Muscle of leg (tissue), 11 donors: ENCODE measurements around the gene CASP9. TPM values are rescaled to one million over a fixed set of nuclear protein-coding genes. Genes with fewer than 3 reads are reported as not detected.
"Not testable (repeated sequence)": the region's sequence is repeated elsewhere in the genome, so short reads cannot be mapped to it uniquely, and the experiment has no call there.

Source experiments
- DNase-seq: peaks from one replicate; pipeline ENCODE4 v3.0.0; 2013
- H3K27ac ChIP-seq: one replicate; pipeline ENCODE4 v1.5.1; 2013; ENCODE audit warnings: mild to moderate bottlenecking, low read length, control low read depth
- H3K27me3 ChIP-seq: one replicate; pipeline ENCODE4 v1.6.1; 2013; ENCODE audit warnings: low read length; ENCODE audit not compliant: control insufficient read depth, insufficient read depth
- H3K36me3 ChIP-seq: one replicate; pipeline ENCODE4 v1.6.1; 2013; ENCODE audit warnings: low read length; ENCODE audit not compliant: control insufficient read depth, insufficient read depth
- H3K4me1 ChIP-seq: one replicate; pipeline ENCODE4 v1.6.1; 2013; ENCODE audit warnings: low read length; ENCODE audit not compliant: control insufficient read depth, insufficient read depth
- H3K4me3 ChIP-seq: one replicate; pipeline ENCODE4 v1.5.1; 2013; ENCODE audit warnings: low read length, control low read depth
- H3K9me3 ChIP-seq: replicated peaks from 2 replicates; pipeline ENCODE4 v1.6.1; 2013; ENCODE audit warnings: low read depth, low read length; ENCODE audit not compliant: control insufficient read depth
- WGBS: methylation state at CpG from one replicate; pipeline ENCODE4 v1.1.5; 2013; ENCODE audit warnings: missing lambda C conversion rate; ENCODE audit not compliant: insufficient coverage; 5-methylcytosine and 5-hydroxymethylcytosine counted together
- polyA plus RNA-seq, 8 donors: library from polyadenylated mRNA; unstranded; fragments of 120-200 nt; gene quantifications; one replicate each; pipeline versions ENCODE4 v1.2.1 to v1.2.3, GENCODE V29; 2013; ENCODE audit warnings: inconsistent platforms in 1 of 8, low replicate concordance in 1 of 8; ENCODE audit not compliant: insufficient read length in 8 of 8, insufficient read depth in 1 of 8
- total RNA-seq: library from RNA; stranded (reverse); fragments of 120-200 nt; gene quantifications from one replicate; pipeline ENCODE4 v1.2.4, GENCODE V29; 2013

The CASP9 gene
- total and polyA plus RNA-seq, 9 donors, result 9.4 to 21.4 (median 18.3) TPM

DNA sequence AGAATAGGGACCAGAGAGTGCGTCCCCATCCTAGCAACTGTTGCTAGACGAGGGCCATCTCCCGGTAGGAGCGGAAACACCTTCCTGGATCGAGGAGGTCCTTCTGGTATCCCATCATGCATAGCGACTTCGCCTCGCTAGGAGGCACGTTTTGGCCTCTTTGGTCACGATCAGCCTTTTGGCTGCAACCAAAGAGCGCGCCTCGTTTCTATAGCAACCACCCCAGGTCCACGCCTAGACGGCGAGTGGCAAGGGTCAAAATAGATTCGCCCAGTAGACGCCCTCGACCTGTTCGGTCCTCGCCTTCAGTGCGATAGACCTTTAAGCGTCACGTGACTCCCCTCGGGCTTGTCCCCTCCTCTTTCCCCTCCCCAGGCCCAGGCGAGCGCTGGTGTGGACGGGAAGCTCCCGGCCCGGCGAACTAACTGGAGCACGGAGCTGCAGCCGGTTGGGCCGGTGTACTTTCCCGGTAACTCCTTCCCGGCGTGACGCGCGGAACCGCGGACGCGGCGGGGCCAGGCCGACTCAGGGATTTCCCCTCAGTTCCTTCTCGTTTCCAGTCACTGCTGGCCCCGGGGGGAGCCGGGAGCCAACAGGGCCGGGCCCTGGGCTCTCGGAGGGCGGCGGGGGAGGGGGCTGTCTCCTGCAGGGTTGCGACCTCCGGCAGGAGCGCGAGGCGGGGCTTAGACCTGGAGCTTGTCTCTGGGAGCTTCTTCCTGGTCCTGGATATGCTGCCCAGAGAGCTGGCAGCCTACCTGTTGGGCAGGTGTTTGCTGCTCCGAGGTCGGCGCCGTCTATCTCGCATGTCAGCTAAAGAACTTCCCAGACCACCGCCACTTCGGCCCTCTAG lies 2.7 kb upstream of the CASP9 start, which contains the start of gene DNAJC16:
DNAJC16 (plus strand) TSS at position 359 of the 850 bp plus-strand sequence. CDS start 2,258 bp downstream, outside the sequence.
- peaks cover 21% of the 10 kb centered on the region for H3K4me1 ChIP-seq
- H3K9me3 ChIP-seq, result no peaks in the 10 kb centered on the region
- WGBS, result under 1% methylated on average over 58 of the region's 65 CpGs
- DNase-seq, result peak; percentile 100
- H3K27ac ChIP-seq, result peak within 1 kb of the TSS; percentile 100
- peak within 1 kb of the TSS; percentile 91 for H3K4me3 ChIP-seq
- H3K27me3 ChIP-seq, result no peaks in the 10 kb centered on the region
- peaks cover 11% of the 10 kb centered on the region for H3K36me3 ChIP-seq

DNA sequence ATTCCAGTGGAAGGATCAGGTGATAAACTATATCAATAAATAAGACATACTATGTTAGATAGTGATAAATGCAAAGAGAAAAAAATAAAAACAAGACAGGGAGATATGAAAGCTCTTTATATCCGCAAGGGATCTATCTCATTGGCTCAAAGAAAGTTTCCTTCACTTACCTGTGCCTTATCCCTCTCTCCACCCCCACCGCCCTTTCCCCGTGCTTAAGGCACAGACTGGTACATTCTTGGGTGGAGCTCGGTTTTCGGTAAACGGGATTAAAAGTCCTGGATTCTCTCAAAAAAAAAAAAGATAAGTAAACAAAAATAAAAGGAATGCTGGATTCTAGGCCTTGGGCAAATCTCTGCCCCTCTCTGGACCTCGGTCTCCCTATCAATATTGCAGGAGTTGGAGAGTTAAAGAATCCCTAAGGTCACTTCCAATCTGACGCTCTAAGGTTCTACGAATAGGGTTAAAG lies 2.0 kb upstream of the CASP9 start:
- Histone ChIP-seq H3K27me3 (no peaks in the 10 kb centered on the region), H3K9me3 (no peaks in the 10 kb centered on the region), H3K36me3 (peaks cover 10% of the 10 kb centered on the region), H3K27ac (peak overlapping the region; percentile 100), H3K4me1 (peaks cover 21% of the 10 kb centered on the region), H3K4me3 (peak overlapping the region; percentile 91)
- DNase-seq, result no peak
- WGBS, result 0% methylated on average over 2 of the region's 9 CpGs

DNA sequence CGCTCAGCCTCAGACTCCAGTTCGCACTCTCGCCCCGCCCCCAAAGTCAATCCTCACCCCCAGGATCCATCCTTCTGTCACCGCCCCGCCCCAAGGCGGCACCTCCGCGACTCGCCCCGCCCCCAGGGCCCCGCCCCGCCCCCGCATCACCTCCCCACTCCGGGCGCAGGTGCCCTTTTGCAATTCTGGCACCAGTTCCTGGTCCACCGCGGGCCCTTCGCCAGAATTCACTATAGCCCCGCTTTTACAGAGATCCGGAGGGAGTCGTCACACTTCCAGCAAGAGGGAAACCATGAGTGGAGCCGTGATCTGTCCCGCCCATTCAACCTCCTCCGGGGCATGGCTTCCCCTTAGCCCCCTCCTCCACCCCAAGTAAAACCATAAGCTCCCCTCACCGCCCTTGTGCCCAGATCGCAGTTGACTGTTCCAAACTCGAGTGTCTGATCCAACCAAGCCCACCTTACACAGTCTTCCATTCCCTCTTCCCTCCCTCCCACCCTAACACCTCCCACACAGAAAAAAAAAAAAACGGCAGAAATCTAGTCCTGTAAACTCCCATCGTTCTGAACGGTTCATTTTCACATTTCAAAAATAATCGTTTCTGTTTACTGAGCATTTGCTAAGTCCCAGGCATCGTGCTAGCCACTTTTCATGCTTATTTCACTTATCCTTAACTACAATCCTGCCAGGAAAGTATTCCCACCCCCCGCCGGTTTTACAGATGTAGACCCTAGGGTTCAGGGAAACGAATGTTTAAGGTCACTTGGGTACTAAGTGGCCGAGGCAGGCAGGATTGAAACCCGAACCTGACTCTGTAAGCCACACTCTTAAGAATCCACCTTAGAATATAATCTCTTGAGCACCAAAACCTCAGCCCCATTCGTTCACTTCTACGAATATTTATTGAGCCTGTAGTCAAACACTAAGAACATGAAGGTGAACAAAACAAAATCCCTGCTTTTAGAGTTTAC lies 1.3 kb upstream of the CASP9 start:
- WGBS, result 0% methylated on average over 24 of the region's 40 CpGs
- peak overlapping the region; percentile 55 for H3K4me3 ChIP-seq
- H3K27ac ChIP-seq, result peak overlapping the region; percentile 100
- DNase-seq, result peak; percentile 64
- H3K27me3 ChIP-seq, result no peaks in the 10 kb centered on the region
- no peaks in the 10 kb centered on the region for H3K9me3 ChIP-seq
- peaks cover 3% of the 10 kb centered on the region for H3K36me3 ChIP-seq
- H3K4me1 ChIP-seq, result peaks cover 21% of the 10 kb centered on the region

DNA sequence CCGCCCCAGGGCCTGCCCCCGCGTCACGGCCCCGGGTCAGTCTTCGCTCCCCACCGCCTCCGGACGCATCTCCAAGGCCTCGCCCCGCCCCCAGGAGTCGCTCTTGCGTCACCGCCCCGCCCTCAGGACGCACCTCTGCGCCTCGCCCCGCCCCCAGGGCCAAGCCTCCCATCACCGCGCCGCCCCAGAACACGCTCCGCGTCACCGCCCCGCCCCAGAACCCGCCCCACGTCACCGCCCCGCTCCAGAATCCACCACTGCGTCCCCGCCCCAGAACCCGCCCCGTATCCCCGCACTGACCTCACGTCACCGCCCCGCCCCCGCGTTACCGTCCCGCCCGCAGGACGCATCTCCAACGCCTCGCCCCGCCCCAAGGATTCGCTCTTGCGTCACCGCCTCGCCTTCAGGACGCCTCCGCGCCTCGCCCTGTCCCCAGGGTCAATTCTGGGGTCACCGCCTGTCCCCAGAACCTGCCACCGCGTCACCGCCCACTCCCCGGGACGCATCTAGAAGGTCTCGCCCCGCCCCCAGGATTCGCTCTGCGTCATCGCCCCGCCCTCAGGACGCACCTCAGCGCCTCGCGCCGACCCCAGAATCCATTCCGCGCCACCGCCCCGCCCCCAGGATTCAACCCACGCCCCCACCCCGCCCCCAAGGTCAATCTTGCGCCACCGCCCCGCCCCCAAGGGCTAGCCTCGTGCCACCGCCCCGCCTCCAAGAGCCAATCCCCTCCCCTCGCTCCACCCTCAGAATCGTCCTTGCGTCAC lies 451 bp upstream of the CASP9 start:
- Histone ChIP-seq H3K36me3 (peaks cover 2% of the 10 kb centered on the region), H3K9me3 (no peaks in the 10 kb centered on the region), H3K4me1 (peaks cover 21% of the 10 kb centered on the region), H3K4me3 (peak overlapping the region; percentile 71), H3K27me3 (no peaks in the 10 kb centered on the region), H3K27ac (peak overlapping the region; percentile 100)
- WGBS, result 0% methylated on average over 64 of the region's 88 CpGs
- DNase-seq, result peak; percentile 99

DNA sequence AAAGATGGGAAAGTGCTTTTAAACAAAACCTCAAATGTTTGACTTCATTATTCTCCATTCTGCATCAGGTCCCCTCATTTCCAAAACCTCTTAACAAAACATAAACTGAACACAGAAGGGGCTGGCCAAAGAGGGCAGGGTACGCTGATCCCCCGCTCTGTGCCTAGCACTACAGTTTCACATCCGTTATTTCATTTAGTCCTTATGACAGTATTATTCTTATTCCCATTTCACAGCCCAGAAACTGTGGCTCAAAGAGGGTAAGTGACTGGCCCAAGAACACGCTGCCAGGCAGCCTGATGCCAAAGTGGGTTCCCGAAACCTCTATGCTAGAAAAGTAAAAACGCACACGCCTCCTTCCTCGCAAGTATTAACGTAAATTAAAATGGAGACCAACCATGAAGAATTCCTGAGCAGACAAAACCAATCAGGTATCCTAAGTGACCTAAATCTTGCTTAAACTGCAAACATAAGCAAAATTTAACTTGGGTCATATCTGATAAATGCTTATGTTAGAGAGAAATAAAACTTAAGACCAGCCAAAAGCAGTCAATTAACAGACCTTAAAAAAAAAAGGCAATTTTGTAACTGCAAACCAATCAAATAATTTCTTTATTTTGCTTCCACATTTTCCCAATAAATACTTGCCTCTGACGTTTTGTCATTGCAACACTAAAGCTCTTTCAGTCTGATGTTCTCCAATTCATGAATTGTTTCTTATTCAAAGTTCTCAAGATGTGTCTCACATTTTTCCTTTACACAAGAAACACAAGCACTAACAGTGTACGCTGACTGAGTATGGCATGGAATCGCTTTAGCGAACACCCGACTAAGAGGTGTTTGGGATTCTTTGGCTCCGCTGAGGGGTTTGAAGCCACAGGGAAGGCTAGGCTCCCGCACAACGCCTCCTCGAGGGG lies 653 bp downstream of the CASP9 start:
- no peaks in the 10 kb centered on the region for H3K27me3 ChIP-seq
- H3K9me3 ChIP-seq, result no peaks in the 10 kb centered on the region
- 44% methylated on average over 10 of the region's 18 CpGs for whole genome bisulfite sequencing
- no peaks in the 10 kb centered on the region for H3K36me3 ChIP-seq
- peak overlapping the region; percentile 63 for H3K4me3 ChIP-seq
- H3K4me1 ChIP-seq, result peaks cover 21% of the 10 kb centered on the region
- peak; percentile 40 for DNase-seq
- peak overlapping the region; percentile 92 for H3K27ac ChIP-seq

DNA sequence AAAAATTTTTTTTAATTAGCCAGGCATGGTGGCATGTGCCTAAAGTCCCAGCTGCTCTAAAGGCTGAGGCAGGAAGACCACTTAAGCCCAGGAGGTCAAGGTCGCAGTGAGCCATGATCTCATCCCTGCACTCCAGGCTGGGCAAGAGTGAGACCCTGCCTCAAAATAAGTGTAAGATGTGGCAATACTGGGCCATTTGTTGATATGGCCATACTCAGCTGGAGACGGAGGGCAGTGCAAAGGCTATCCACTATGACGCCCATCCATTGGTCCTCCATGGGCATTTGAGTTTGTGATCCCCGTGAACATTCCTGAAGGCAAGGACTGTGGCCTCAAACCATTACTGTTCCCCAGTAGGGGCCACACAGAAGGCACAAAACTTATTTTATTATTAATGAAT lies 1.5 kb downstream of the CASP9 start:
- Histone ChIP-seq H3K4me3 (no peak overlapping the region), H3K9me3 (no peaks in the 10 kb centered on the region), H3K4me1 (peaks cover 21% of the 10 kb centered on the region), H3K27me3 (no peaks in the 10 kb centered on the region), H3K36me3 (peaks cover 4% of the 10 kb centered on the region), H3K27ac (no peak overlapping the region)
- peak; percentile 23 for DNase-seq
- 100% methylated on average over 3 of the region's 4 CpGs for WGBS

DNA sequence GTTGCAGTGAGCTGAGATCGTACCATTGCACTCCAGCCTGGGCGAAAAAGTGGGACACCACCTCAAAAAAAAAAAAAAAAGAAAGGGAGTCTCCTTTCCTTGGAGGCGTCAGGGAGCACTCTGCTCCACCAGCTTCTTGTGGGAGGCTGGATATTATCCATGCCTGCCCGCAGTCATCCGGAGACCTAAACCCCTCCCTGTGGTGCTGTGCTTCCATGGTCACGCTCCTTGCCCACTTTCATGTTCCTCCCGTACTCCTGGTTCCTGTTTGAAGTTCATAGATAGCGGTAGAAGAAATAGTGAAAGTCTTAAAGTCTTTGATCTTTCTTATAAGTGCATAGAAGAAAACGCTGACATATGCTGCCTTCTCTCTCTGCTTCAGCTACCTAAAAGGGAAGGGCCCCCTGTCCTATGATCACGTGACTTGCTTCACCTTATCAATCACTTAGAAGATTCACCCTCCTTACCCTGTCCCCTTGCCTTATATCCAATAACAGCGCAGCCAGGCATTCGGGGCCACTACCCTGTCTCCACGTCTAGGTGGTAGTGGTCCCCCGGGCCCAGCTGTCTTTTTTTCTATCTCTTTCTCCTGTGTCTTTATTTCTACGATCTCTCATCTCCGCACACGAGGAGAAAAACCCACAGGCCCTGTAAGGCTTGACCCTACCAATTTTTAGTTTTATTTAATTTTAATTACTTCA lies 2.7 kb downstream of the CASP9 start:
- not testable (repeated sequence) for H3K27me3 ChIP-seq, H3K4me3 ChIP-seq, DNase-seq, H3K27ac ChIP-seq, H3K9me3 ChIP-seq
- peaks cover 16% of the 10 kb centered on the region for H3K36me3 ChIP-seq
- H3K4me1 ChIP-seq, result peaks cover 21% of the 10 kb centered on the region
- WGBS, result 92% methylated on average over 10 of the region's 17 CpGs

DNA sequence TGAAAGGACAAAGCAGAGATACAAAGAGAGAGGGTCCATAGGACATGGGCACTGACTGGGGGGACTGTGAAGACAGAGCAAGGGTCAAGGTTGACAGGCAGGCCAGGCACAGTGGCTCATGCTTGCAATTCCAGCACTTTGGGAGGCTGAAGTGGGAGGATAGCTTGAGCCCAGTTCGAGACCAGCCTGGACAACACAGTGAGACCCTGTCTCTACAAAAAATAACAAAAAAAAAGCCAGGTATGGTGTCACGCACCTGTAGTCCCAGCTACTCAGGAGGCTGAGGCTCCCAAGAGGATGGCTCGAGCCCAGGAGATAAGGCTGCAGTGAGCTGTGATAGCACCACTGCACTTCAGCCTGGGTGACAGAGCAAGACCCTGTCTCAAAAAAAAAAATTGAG lies 4.4 kb downstream of the CASP9 start:
- 79% methylated on average over 3 of the region's 3 CpGs for WGBS
- Histone ChIP-seq H3K4me3 (no peak overlapping the region), H3K9me3 (no peaks in the 10 kb centered on the region), H3K27ac (no peak overlapping the region), H3K27me3 (no peaks in the 10 kb centered on the region), H3K36me3 (peaks cover 18% of the 10 kb centered on the region), H3K4me1 (peaks cover 10% of the 10 kb centered on the region)
- DNase-seq, result no peak
